ENCODE data around the gene SRSF4.
"Not testable (repeated sequence)": the region's sequence is repeated elsewhere in the genome, so short reads cannot be mapped to it uniquely, and the experiment has no call there.

The SRSF4 gene

DNA sequence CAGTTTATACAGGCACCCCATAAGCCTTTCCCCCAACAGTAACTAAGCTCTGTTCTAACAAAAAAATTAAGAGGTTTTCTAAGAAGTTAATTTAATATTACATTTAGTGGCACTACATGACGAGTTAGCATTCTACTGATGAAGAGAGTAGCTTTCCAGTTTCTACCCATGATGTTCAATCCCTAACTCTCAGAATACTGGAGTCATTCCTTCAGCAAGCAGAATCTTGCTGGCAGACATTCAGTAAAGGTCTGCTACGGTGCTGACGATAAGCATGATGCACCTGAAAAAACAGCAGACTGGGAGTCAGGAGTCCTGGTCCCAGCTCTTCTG is 24.5 kb downstream of the SRSF4 start:
- H3K4me1 Mint-ChIP-seq = peaks cover under 1% of the 10 kb centered on the region
- no peak overlapping the region for H3K4me3 Mint-ChIP-seq
- H3K27me3 Mint-ChIP-seq = no peaks in the 10 kb centered on the region
- peaks cover 7% of the 10 kb centered on the region for H3K36me3 Mint-ChIP-seq
- no peaks in the 10 kb centered on the region for H3K9me3 Mint-ChIP-seq
- no peak overlapping the region for H3K27ac Mint-ChIP-seq

DNA sequence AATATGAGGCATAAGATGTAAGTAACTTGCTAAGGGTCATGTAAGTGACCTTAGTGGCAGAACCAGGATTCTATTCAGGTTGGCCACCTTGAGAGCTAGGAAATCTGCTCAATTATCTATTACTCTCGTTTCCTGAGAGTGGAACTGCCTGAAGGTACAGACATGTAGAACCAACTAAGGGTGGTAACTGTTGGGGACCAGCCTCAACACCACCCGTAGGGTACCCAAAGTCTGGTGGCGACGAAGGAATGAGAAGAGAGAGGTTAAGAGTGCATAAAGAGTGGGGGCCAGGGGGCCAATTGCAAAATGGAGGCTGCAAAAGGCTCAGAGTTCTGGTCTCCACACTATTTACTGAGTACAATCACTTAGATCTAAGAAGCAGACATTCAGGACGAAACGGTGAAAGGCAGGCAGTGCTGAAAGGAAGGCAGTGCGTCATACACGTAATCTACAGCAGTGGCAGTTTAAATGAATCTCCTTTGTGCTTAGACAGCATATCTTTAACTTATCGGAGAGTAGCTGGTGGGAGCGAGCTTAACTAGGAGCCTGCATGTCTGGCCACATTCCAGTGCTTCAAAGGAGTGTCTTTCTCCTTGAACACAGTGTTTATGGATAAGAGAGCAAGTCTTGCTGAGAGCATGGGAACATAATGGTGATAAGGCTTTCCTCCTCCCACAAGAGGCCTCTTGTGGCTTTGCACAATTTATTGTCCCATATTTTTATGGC is 25.0 kb downstream of the SRSF4 start:
- H3K4me1 Mint-ChIP-seq = no peaks in the 10 kb centered on the region
- H3K27ac Mint-ChIP-seq = no peak overlapping the region
- H3K9me3 Mint-ChIP-seq = no peaks in the 10 kb centered on the region
- H3K36me3 Mint-ChIP-seq = peaks cover 11% of the 10 kb centered on the region
- no peak overlapping the region for H3K4me3 Mint-ChIP-seq
- H3K27me3 Mint-ChIP-seq = no peaks in the 10 kb centered on the region

DNA sequence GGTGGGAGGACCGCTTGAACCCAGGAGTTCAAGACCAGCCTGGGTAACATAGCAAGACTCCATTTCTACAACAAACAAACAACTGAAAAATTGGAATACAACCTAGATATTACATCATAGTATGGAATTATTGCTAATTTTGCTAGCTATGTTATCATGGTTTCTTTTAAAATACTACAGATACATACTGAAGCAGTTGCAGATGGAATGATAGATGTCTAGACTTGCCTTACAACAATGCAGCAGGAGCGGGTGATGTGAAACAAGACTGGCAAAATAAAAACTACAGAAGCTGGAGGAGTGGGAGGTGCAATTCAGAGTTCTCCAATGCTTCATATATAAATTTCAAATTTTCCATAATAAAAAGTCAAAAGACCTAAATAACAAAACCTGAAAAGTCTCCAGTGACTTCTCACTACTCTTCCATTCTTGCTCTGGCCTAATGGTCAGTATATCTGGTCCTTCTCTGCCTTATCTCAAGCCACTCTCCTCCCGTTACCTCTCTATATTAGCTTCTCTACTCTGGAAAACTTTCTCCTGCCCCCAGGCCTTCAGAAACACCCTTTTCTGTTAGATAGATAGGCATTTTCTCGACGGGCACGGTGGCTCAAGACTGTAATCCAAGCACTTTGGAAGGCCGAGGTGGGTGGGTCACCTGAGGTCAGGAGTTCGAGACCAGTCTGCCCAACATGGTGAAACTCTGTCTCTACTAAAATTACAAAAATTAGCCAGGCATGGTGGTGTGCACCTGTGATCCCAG is 29.5 kb downstream of the SRSF4 start:
- Mint-ChIP-seq H3K36me3 (peaks cover 30% of the 10 kb centered on the region), H3K4me1 (no peaks in the 10 kb centered on the region), H3K9me3 (no peaks in the 10 kb centered on the region), H3K4me3 (no peak overlapping the region), H3K27me3 (no peaks in the 10 kb centered on the region), H3K27ac (no peak overlapping the region)

DNA sequence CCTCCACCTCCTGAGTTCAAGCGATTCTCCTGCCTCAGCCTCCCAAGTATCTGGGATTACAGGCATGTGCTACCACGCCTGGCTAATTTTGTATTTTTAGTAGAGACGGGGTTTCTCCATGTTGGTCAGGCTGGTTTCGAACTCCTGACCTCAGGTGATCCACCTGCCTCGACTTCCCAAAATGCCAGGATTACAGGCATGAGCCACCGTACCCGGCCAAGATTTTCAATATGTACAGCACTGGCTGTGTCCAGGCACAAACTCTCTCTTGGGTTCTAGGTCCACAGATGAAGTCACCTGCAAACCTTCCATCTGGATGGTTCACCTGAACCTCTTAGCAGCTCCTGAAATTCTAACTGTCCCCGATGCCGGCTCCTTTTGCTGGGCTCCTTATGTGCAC is 31.4 kb downstream of the SRSF4 start:
- H3K9me3 Mint-ChIP-seq, H3K27ac Mint-ChIP-seq, H3K27me3 Mint-ChIP-seq, H3K4me1 Mint-ChIP-seq, H3K4me3 Mint-ChIP-seq: not testable (repeated sequence)
- H3K36me3 Mint-ChIP-seq = peaks cover 37% of the 10 kb centered on the region

DNA sequence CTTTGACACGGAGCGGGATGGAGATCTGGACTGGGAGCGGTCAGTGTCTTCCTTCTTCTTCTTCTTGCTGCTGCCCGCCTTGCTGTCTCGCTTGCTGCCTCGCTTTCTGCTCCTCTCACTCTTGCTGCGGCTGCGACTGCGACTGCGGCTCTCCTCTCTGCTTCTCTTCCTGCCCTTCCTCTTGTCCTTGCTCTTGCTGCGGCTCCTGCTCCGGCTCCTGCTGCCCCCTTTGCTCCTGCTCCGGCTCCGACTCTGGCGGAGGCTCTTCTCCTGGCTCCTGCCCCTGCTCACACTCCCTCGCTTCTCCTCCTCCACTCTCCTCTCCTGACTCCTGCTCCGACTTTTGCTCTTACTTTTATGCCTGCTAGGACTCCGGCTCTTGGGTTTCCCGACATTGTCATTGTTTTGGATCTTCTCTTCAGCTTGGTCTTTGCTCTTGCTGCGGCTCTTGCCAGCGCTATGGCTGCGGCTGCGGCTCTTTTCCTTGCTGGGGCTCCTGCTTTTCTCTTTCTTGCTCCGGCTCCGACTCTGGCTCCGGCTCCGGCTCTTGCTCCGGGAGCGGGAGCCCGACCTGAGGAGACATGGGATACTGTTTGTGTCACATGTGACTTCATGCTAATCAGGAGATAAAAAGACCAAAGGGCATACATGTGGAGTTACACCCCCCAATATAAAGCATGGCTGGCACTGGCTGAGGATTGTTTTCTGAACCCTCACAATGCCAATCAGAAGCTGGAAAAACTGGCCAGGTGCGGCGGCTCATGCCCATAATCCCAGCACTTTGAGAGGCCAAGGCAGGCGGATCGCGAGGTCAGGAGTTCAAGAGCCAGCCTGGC is 32.8 kb downstream of the SRSF4 start:
- Mint-ChIP-seq H3K4me3 (no peak overlapping the region), H3K27me3 (no peaks in the 10 kb centered on the region), H3K27ac (peak overlapping the region; percentile 66), H3K4me1 (no peaks in the 10 kb centered on the region), H3K36me3 (peaks cover 36% of the 10 kb centered on the region), H3K9me3 (no peaks in the 10 kb centered on the region)

DNA sequence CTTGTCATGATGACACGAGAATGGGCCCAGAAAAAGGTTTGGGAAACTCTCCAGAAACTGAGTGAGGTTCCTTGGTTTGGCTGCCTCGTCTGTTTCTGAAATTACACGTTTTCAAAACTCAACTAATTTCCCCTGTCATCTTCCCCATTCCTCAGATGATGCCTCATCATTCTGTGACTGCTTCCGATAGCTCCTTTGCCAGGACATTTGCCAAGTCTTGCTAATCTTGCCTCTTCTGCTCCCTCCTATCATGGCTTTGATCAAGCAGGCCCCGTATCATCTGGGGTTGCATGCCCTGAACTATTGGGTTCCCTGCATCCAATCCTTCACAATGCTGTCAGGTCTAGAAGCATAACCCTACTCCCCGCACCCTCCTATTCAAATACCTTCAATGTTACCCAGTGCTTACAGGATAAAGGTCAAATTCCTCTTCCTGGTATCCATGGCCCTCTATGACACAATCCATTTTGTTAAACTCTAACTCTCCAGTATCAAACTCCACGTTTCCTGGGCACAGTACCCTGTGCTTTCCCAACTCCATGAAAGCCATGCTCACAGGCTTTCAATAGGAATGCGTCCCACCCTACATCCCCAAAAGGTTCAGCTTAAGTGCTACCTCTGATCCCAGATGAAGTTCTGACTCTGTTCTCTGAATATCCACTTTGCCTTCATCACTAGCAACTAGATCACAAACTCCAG is 35.8 kb downstream of the SRSF4 start:
- Mint-ChIP-seq H3K4me3 (no peak overlapping the region), H3K36me3 (peaks cover 34% of the 10 kb centered on the region)

DNA sequence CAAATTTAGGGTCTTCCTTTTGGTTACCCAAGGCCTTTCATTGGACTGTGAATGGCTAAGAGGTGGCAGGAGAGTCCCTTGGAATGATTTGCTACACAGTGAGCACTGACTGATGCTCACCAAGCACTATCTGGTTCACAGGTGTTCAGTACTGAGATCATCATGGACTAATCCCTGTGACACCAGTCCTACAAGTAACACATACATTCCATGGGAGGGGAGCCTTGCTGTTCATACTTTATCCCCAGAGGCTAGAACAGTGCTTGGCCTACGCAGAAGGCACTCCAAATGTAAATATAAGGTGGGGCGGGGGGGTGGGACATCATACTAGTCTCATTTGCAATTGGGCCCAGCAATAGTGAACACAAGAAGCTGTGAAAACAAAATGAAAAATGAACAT is 37.5 kb downstream of the SRSF4 start:
- Mint-ChIP-seq H3K27ac (no peak overlapping the region), H3K4me3 (no peak overlapping the region), H3K9me3 (no peaks in the 10 kb centered on the region), H3K27me3 (no peaks in the 10 kb centered on the region), H3K4me1 (no peaks in the 10 kb centered on the region), H3K36me3 (peaks cover 31% of the 10 kb centered on the region)

More for the DNA sequence above, 35.8 kb downstream of the SRSF4 start:
- no peaks in the 10 kb centered on the region for H3K27me3 Mint-ChIP-seq
- no peaks in the 10 kb centered on the region for H3K9me3 Mint-ChIP-seq
- no peaks in the 10 kb centered on the region for H3K4me1 Mint-ChIP-seq
- H3K27ac Mint-ChIP-seq = peak overlapping the region; percentile 44

DNA sequence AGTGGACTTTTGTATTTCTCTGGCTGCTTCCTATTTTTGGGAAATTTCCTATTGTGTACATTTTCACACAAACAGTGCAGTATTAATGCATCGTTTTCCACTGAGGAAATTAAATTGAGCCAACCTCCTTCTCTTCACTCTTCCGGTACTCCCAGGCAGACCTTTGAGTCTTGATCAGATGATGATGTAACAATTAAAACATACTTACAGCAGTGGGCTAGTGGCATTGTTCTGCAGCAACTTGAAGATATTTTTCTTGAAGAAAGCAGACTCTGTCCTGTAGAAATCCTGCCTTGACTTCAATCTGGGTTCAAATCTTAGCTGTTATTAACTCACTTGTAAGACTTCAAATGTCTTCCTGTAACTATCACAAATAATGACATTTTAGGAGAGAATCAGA is 39.0 kb downstream of the SRSF4 start:
- H3K4me1 Mint-ChIP-seq = no peaks in the 10 kb centered on the region
- no peak overlapping the region for H3K4me3 Mint-ChIP-seq
- no peaks in the 10 kb centered on the region for H3K9me3 Mint-ChIP-seq
- no peaks in the 10 kb centered on the region for H3K27me3 Mint-ChIP-seq
- H3K27ac Mint-ChIP-seq = no peak overlapping the region
- H3K36me3 Mint-ChIP-seq = peaks cover 19% of the 10 kb centered on the region

DNA sequence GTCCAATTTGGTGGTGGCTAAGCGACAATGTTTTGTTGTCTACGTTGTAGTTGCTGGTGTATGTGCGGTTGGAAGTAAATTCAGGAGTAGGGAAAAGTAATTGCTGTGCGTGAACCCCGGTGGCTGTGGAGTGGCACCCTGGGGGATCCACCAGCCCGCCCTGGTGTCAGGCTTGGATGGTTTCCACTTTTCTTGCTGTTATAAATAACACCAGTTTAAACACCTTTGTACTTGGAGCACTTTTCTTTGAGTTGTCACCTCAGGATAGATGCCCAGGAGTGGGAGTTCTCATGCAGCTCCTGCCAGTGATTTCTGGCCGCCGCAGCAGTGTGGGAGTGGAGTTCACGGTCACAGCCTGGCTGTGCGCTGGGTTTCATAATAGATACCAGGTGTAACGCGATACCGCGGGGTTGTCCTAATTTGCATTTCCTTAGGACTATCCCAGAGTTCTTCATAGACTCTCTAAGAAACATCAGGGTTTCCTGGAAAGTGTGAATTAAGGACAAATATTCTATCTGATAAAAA is 45.2 kb downstream of the SRSF4 start:
- Mint-ChIP-seq H3K4me1 (peaks cover 3% of the 10 kb centered on the region), H3K27ac (no peak overlapping the region), H3K27me3 (peaks cover 4% of the 10 kb centered on the region), H3K36me3 (no peaks in the 10 kb centered on the region), H3K9me3 (no peaks in the 10 kb centered on the region), H3K4me3 (no peak overlapping the region)

DNA sequence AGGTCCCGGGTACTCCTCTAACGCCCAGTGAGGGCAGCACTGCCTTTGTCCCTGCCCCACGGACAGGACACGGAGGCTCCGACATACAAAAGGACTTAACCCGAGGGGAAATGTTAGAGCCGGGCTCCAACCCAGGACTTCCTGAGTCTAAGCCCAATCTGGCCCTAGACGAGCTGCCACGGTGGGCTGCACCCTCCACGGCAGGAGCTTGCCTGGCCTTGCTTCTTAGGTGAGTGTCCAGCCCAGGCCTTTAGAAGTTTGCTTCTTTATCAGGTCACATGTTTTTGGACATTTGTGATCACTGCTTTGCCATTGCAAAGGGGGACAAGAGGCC is 47.0 kb downstream of the SRSF4 start:
- no peak overlapping the region for H3K27ac Mint-ChIP-seq
- peaks cover 3% of the 10 kb centered on the region for H3K4me1 Mint-ChIP-seq
- peaks cover 4% of the 10 kb centered on the region for H3K27me3 Mint-ChIP-seq
- no peaks in the 10 kb centered on the region for H3K9me3 Mint-ChIP-seq
- H3K4me3 Mint-ChIP-seq = no peak overlapping the region
- H3K36me3 Mint-ChIP-seq = no peaks in the 10 kb centered on the region

DNA sequence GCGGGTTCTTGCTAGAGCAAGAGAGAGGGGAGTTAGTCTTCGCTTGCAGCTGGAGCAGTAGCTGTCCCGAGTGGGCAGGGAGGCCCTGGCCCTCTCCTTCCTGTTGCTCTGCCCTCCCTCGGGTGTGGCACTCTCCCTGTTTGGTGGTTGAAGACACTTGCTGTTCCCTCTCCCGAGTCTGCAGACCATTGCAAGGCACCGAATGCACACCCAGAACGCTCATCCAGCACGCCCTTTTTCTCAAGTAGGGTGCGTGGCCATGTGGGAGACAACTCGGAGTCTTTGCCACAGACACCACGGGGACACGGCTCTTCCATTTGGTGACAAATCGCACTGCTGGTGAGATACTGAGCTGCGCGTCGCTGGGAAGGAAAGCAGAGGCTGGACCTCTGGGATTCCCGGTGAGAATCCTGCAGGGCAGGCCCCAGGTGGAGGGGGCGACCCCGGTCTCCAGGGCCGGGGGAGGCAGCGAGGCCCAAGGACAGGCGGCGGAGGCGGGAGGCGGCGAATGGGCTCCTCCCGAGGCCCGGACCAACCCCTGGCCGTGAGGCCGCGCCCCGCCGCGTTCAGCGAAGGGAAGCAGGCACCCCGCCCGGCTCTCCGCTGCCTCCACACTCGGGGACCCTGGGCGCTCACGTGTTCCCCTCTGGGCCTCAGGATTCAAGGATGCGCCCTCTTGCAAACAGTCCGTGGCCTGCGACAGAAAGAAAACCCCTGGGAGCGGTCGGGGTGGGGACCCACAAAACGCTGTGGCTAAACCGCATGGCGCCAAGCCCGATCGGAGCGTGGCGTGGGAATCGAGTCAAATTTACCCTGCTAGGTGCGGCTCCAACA is 47.6 kb downstream of the SRSF4 start:
- peaks cover 4% of the 10 kb centered on the region for H3K27me3 Mint-ChIP-seq
- no peak overlapping the region for H3K27ac Mint-ChIP-seq
- no peak overlapping the region for H3K4me3 Mint-ChIP-seq
- no peaks in the 10 kb centered on the region for H3K9me3 Mint-ChIP-seq
- peaks cover 3% of the 10 kb centered on the region for H3K4me1 Mint-ChIP-seq
- no peaks in the 10 kb centered on the region for H3K36me3 Mint-ChIP-seq

DNA sequence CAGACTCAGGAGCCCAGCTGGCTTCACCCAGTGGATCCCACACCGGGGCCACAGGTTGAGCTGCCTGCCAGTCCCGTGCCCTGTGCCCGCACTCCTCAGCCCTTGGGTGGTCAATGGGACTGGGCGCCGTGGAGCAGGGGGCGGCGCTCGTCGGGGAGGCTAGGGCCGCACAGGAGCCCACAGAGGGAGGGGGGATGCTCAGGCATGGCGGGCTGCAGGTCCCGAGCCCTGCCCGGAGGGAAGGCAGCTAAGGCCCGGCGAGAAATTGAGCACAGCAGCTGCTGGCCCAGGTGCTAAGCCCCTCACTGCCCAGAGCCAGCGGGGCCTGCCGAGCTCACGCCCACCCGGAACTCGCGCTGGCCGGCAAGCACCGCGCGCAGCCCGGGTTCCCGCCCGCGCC is 50.6 kb downstream of the SRSF4 start:
- H3K4me1 Mint-ChIP-seq, H3K4me3 Mint-ChIP-seq, H3K9me3 Mint-ChIP-seq, H3K27ac Mint-ChIP-seq, H3K27me3 Mint-ChIP-seq, H3K36me3 Mint-ChIP-seq: not testable (repeated sequence)

DNA sequence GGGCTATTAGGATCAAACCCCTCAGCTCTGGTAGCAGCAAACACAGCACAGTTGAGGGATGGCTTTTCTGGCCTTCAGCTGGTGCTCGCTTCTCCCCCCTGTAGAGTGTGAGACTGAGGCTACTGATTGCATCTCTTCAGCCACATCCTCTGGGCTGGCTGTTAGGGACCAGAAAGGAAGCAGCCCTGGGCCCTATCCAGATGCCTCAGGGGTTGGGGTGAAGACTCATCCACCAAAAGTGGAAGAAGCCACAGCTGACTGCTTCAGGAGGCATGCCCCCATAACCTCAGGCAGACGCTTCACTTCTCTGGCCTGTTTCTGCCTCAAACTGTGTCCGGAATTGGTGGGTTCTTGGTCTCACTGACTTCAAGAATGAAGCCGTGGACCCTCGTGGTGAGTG is 51.8 kb downstream of the SRSF4 start:
- peaks cover 1% of the 10 kb centered on the region for H3K36me3 Mint-ChIP-seq
- peaks cover 11% of the 10 kb centered on the region for H3K27me3 Mint-ChIP-seq
- H3K4me3 Mint-ChIP-seq = no peak overlapping the region
- no peaks in the 10 kb centered on the region for H3K9me3 Mint-ChIP-seq
- H3K4me1 Mint-ChIP-seq = peaks cover 3% of the 10 kb centered on the region
- no peak overlapping the region for H3K27ac Mint-ChIP-seq

DNA sequence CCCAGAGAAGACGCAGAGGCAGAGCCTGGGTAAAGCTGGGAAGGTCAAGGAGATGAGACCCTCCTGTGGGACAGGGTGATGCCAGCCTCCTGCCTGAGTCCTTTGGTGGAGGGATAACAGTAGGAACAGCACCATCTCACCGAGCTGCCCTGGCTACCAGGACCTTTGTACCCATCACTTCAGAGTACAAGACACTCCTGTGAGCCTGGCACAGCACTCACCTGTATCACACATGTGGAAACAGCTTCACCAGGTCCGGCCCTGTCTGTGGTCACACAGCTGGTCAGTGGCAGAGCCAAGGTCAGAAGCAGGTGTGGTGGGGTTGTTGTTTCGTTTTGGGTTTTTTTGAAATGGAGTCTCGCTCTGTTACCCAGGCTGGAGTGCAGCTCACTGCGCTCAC is 53.0 kb downstream of the SRSF4 start:
- Mint-ChIP-seq H3K27me3 (peaks cover 9% of the 10 kb centered on the region), H3K9me3 (no peaks in the 10 kb centered on the region)

DNA sequence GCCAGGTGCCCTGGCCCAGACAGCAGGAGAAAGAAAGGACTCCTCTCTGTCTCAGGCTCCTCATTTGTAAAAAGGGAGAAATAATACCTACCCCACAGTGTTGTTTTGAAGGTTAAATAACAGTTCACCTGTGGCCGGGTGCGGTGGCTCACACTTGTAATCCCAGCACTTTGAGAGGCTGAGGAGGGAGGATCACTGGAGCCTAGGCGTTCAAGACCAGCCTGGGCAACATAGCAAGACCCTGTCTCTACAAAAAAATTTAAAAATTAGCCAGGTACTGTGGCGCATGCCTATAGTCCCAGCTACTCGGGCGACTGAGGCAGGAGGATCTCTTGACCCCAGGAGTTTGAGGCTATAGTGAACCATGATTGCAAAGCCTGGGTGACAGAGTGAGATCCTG is 55.5 kb downstream of the SRSF4 start:
- no peaks in the 10 kb centered on the region for H3K9me3 Mint-ChIP-seq
- H3K4me1 Mint-ChIP-seq = no peaks in the 10 kb centered on the region
- H3K27me3 Mint-ChIP-seq = peaks cover 10% of the 10 kb centered on the region
- peaks cover 1% of the 10 kb centered on the region for H3K36me3 Mint-ChIP-seq
- peak overlapping the region; percentile 86 for H3K4me3 Mint-ChIP-seq
- H3K27ac Mint-ChIP-seq = peak overlapping the region; percentile 68

More for the DNA sequence above, 53.0 kb downstream of the SRSF4 start:
- no peak overlapping the region for H3K27ac Mint-ChIP-seq
- peaks cover 3% of the 10 kb centered on the region for H3K4me1 Mint-ChIP-seq
- no peak overlapping the region for H3K4me3 Mint-ChIP-seq
- H3K36me3 Mint-ChIP-seq = peaks cover 1% of the 10 kb centered on the region
